Measurements from ENCODE around the gene IGF2.

- TF ChIP-seq EZH2 (IDR thresholded peaks at IDR 0.05) (no peak), POLR2AphosphoS5 (IDR thresholded peaks at IDR 0.05; ENCODE audit: borderline replicate concordance, low read depth, low read length) (no peak), FOXP2 (optimal IDR thresholded peaks at IDR 0.05; ENCODE audit: control extremely low read depth, extremely low read length, insufficient read depth) (no peak)
Observed at GRCh38 chr11:2179516-2179915, 40.3 kb upstream of the IGF2 start.

All from SK-N-MC (cell line).